Hair follicle dermal papilla cell (primary cell): ENCODE measurements around the gene MBTPS2. TPM values are rescaled to one million over a fixed set of nuclear protein-coding genes. Genes with fewer than 3 reads are reported as not detected.

Experiments
- small RNA-seq: library from RNA; depleted of rRNA; stranded (forward); fragments of <200 nt; gene quantifications from one replicate; pipeline ENCODE3, GENCODE V24; 2012
- total RNA-seq: library from RNA; depleted of rRNA; stranded (reverse); fragments of >200 nt; gene quantifications from 2 replicates; pipeline ENCODE4 v1.2.3, GENCODE V29; 2012

Gene MBTPS2
- total RNA-seq, result 8.0 TPM in 2 replicates

DNA sequence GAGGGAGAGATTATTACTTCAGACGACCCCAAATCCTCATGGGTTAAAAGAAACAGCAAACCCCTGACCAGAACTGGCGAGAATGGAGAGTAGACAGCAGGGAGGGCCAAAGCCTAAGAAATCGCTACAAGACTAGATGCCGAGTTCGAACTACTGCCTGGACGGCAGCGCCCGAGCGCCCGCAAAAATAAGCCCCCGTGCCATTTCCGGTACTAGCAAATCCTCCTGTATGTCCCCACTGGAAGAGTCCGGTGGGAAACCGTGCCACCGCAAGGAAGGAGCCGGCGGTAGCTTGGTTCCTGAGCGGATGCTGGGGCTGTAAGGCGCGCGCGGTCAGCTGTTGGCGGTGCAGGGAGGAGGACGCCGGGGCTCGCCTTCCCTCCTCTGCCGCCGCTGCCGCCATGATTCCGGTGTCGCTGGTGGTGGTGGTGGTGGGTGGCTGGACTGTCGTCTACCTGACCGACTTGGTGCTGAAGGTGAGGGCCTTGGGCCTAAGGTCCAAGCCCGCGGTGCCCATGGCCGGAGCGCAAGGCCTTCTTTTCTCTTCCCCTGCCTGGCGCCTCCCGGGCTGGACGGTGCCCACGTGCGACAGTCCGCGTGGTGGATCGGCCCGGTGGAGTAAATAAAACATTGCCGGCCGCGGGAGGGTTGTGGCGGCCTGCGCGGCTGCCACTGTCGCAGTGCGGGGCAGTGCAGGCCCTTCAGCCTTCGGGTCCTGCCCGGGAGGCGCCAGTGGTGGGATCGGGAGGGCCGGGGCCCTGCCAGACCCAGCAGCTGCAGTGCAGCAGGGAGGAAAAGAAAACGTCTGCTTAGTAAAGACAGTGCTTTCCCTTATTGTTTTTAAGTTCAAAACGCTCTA lies at the start of gene MBTPS2:
Gene MBTPS2 (plus strand): TSS at position 284 of the 859 bp plus-strand sequence. CDS start 118 bp downstream, at position 402.

DNA sequence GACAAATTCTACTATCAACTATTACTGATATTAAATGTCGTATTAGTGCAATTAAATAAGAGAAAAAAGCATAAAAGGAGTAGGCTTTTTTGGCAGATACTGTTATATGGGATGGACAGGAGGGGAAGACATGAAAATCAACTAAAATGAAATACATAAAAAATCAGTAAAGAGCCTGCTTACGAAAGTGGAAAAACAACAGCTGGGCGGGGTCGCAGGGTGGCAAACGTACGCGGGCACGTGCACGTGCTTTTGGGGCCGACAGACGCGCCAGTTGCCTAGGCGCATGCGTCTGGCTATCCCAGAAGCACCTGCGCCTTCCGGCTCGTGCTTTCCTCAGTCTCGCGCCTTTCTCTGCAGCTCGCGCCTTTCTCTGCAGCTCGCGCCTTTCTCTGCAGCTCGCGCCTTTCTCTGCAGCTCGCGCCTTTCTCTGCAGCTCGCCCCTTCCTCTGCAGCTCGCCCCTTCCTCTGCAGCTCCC lies 16.6 kb downstream of the MBTPS2 start, which contains the start of gene YY2:
Gene YY2 (plus strand): TSS at position 51 of the 479 bp plus-strand sequence. CDS start 498 bp downstream, outside the sequence.

Small RNA genes within 50 kb of the gene (small RNA-seq; reads per million reads assigned to genes)
- gene U73479.1, result not detected

Other genes starting within 250 kb of the MBTPS2 start
- not detected in 2 replicates for gene KLHL34, start 181.3 kb upstream of the MBTPS2 start, total RNA-seq
- not detected in 2 replicates for gene SMPX, start 81.5 kb upstream of the MBTPS2 start, total RNA-seq
- gene YY2, start 16.4 kb downstream of the MBTPS2 start, total RNA-seq, result 1.6 TPM in 2 replicates
- 39.1 and 49.2 TPM in 2 replicates for gene SMS, start 101.1 kb downstream of the MBTPS2 start, total RNA-seq
- 0.24 and 0.49 TPM in 2 replicates for gene PHEX, start 192.7 kb downstream of the MBTPS2 start, total RNA-seq